Upper lobe of left lung (tissue), 4 donors: ENCODE data around the gene IGFL1.
"Not testable (repeated sequence)": the region's sequence is repeated elsewhere in the genome, so short reads cannot be mapped to it uniquely, and the experiment has no call there.

ENCODE experiments used
- POLR2AphosphoS5 ChIP-seq, 2 donors: sonication (generic); formaldehyde crosslinking; IDR thresholded peaks; one replicate each; pipeline ENCODE4 v1.5.1; 2017; ENCODE audit warnings: antibody characterized with exemption in 2 of 2
- TF ChIP-seq, protein P1 (sequence below), 6 experiments: fragments of 450-650 bp in 4 of 6; fragments of 200-600 bp in 2 of 6; sonication (generic) in 2 of 6; IDR thresholded peaks; one replicate each; pipeline ENCODE4 v1.5.1; 2016 to 2019; ENCODE audit warnings: antibody characterized with exemption in 6 of 6

DNA sequence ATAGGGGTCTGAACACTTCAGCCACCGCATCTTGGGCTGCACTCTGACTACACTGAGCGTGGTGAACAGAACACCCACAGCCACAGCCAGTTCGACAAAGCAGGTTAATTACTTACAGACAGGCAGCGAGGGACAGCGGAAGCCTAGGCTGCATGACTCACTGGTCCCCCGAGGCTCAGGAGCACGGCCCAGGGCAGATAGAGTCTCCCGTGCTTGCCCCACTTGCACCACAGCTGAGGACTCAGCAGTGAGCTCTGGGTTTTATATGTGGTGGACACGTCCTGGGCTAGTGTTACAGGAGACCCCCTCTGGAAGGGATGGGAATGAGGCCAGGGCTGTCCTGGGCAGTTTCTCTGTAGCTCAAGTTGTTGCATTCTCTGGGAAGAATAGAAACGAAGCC lies 5.8 kb upstream of the IGFL1 start:
- TF ChIP-seq, protein P1, sequence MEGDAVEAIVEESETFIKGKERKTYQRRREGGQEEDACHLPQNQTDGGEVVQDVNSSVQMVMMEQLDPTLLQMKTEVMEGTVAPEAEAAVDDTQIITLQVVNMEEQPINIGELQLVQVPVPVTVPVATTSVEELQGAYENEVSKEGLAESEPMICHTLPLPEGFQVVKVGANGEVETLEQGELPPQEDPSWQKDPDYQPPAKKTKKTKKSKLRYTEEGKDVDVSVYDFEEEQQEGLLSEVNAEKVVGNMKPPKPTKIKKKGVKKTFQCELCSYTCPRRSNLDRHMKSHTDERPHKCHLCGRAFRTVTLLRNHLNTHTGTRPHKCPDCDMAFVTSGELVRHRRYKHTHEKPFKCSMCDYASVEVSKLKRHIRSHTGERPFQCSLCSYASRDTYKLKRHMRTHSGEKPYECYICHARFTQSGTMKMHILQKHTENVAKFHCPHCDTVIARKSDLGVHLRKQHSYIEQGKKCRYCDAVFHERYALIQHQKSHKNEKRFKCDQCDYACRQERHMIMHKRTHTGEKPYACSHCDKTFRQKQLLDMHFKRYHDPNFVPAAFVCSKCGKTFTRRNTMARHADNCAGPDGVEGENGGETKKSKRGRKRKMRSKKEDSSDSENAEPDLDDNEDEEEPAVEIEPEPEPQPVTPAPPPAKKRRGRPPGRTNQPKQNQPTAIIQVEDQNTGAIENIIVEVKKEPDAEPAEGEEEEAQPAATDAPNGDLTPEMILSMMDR (IDR thresholded peaks at IDR 0.05) = not testable (repeated sequence)
- not testable (repeated sequence) for TF ChIP-seq POLR2AphosphoS5 (IDR thresholded peaks at IDR 0.05)
